Pancreas (tissue), 10 donors: ENCODE results near the gene SRMS. TPM values are rescaled to one million over a fixed set of nuclear protein-coding genes. Genes with fewer than 3 reads are reported as not detected.

Experiments
- ATAC-seq, 4 donors: fragments of 200-7000 bp; cut with Tn5 transposase; one replicate each; pipeline versions ENCODE4 v1.8.0 to v1.9.1; 2020; ENCODE audit warnings: mild to moderate bottlenecking in 4 of 4, moderate library complexity in 4 of 4
- DNase-seq, 6 donors: peaks; one replicate each; pipeline ENCODE4 v3.0.0-alpha.2; 2020
- FAIRE-seq: peaks from 2 replicates; lab custom pipeline; 2012; peaks lifted over from hg19 to GRCh38; lab: Jason Lieb, UNC
- H3K27ac ChIP-seq, 4 donors: fragments of 200-600 bp; sonication (generic); 1 replicate in 3 of 4; 2 replicates in 1 of 4; pipeline versions ENCODE4 v1.5.0 to v1.8.0; 2020
- H3K27me3 ChIP-seq, 4 donors: fragments of 200-600 bp; one replicate each; pipeline ENCODE4 v1.8.0; 2021
- H3K36me3 ChIP-seq, 3 donors: fragments of 200-600 bp; sonication (generic) in 1 of 3; one replicate each; pipeline versions ENCODE4 v1.5.0 to v1.8.0; 2020 to 2021
- H3K4me1 ChIP-seq, 3 donors: fragments of 200-600 bp; one replicate each; pipeline ENCODE4 v1.8.0; 2021
- H3K4me3 ChIP-seq, 4 donors: fragments of 200-600 bp; sonication (generic) in 2 of 4; one replicate each; pipeline versions ENCODE4 v1.5.0 to v1.8.0; 2020 to 2021
- H3K9me3 ChIP-seq, 4 donors: fragments of 200-600 bp; one replicate each; pipeline ENCODE4 v1.8.0; 2021
- WGBS, 2 donors: extraction: QIAGEN DNeasy Blood & Tissue Kit; methylation state at CpG; one replicate each; pipeline ENCODE4 v1.1.7; 2013; 5-methylcytosine and 5-hydroxymethylcytosine counted together
- intact Hi-C, 3 donors: fragments of 100-400 bp; cut with DNase I; formaldehyde crosslinking; loops; one replicate each; pipeline versions ENCODE4 v1.11.1 to v1.14.2; 2022
- polyA plus RNA-seq, 2 donors: library from polyadenylated mRNA; stranded (reverse); fragments of 200-250 nt; gene quantifications; one replicate each; pipeline ENCODE4 v1.2.3, GENCODE V29; 2013
- total RNA-seq, 6 donors: library from RNA; stranded (reverse); fragmentation: NEBNext Ultra II Directional in 4 of 6; extraction: Animal tissue kit (Norgen Biotek cat#: 25700) in 4 of 6; gene quantifications; one replicate each; pipeline versions ENCODE4 v1.2.1 to v1.2.4, GENCODE V29; 2021 to 2023
- TF ChIP-seq, protein P1 (sequence below), 4 donors: fragments of 200-600 bp; sonication (generic) in 3 of 4; IDR thresholded peaks; one replicate each; pipeline versions ENCODE4 v1.5.0 to v1.8.0; 2021; ENCODE audit warnings: antibody characterized with exemption in 4 of 4
- donor health status: healthy with polysubstance abuse.
- donor health status: DM: no; HTN: no; CAD: no; lungs with moderate emphysema.
- donor health status: DM: no; HTN: no; CAD: no.
- donor health status: control.
- donor health status: control.
- donor health status: Bipolar disorder and iron deficiency.
- donor health status: DM: yes; HTN: yes; CAD: no.
- donor health status: DM: no; HTN: no; CAD: no.
- donor health status: DM: no; HTN: no; CAD: no.
- donor health status: DM: yes; HTN: yes; CAD: no.

Gene SRMS
- total and polyA plus RNA-seq, 8 donors = not detected

DNA sequence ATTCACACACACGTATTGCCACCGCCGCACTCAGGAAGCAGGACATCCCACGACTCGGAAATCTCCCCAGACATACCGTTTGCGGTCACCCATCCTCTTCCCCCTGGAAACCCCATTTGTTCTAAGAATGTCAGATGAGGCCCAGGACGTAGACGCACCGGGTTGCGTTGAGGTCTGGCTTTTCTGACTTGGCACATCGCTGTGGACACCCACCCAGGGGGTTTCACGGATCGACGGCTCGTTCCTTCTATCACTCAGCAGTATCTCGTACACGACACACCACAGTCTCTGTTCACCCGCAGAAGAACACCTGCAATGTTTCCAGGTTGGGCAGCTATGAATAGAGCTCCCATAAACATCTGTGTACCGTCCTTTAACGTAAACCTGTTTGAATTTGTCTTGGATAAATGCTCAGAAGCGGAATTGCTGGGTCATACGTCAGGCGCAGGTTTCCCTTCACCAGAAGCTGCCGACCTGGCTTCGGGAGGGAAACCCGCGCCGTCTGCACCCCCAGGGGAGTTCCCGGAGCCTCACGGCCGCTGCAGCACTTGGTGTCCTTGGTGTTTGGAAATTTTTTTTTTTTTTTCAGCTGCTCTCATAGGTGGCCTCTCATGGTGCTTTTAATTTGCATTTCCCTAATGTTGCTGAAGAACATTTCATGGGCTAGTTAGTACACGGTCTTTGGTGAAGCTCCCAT lies 39.3 kb downstream of the SRMS start:
- 72 to 75% methylated on average over 33 of the region's 33 CpGs for whole genome bisulfite sequencing, 2 donors
- ATAC-seq = no peak
- DNase-seq = peak in 2 of 6 donors; percentile 21 to 34
- no peak overlapping the region for H3K4me3 ChIP-seq
- no peaks in the 10 kb centered on the region for H3K36me3 ChIP-seq
- H3K27me3 ChIP-seq = peaks cover 0 to 4% (median 0%) of the 10 kb centered on the region in 4 donors
- no peak overlapping the region for H3K27ac ChIP-seq
- intact Hi-C loops = no loop called here
- no peaks in the 10 kb centered on the region for H3K4me1 ChIP-seq
- TF ChIP-seq, protein P1, sequence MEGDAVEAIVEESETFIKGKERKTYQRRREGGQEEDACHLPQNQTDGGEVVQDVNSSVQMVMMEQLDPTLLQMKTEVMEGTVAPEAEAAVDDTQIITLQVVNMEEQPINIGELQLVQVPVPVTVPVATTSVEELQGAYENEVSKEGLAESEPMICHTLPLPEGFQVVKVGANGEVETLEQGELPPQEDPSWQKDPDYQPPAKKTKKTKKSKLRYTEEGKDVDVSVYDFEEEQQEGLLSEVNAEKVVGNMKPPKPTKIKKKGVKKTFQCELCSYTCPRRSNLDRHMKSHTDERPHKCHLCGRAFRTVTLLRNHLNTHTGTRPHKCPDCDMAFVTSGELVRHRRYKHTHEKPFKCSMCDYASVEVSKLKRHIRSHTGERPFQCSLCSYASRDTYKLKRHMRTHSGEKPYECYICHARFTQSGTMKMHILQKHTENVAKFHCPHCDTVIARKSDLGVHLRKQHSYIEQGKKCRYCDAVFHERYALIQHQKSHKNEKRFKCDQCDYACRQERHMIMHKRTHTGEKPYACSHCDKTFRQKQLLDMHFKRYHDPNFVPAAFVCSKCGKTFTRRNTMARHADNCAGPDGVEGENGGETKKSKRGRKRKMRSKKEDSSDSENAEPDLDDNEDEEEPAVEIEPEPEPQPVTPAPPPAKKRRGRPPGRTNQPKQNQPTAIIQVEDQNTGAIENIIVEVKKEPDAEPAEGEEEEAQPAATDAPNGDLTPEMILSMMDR (IDR thresholded peaks at IDR 0.05) = no peak
- no peak for FAIRE-seq
- no peaks in the 10 kb centered on the region for H3K9me3 ChIP-seq

GRCh38 chr20:63507083-63507743 lies 40.3 kb downstream of the SRMS start:
- no peak overlapping the region for H3K4me3 ChIP-seq
- peak in 2 of 6 donors; percentile 45 to 55 for DNase-seq
- 78 to 87% methylated on average over 30 of the region's 30 CpGs for WGBS, 2 donors
- ATAC-seq = no peak
- intact Hi-C loops = no loop called here
- no peak overlapping the region for H3K27ac ChIP-seq
- H3K27me3 ChIP-seq = peaks cover 0 to 4% (median 0%) of the 10 kb centered on the region in 4 donors
- TF ChIP-seq, protein P1 (IDR thresholded peaks at IDR 0.05) = no peak
- FAIRE-seq = no peak
- H3K36me3 ChIP-seq = no peaks in the 10 kb centered on the region
- H3K4me1 ChIP-seq = no peaks in the 10 kb centered on the region
- H3K9me3 ChIP-seq = no peaks in the 10 kb centered on the region

GRCh38 chr20:63505723-63506122 lies 41.8 kb downstream of the SRMS start:
- peak in 2 of 6 donors; percentile 16 to 36 for DNase-seq
- no peak for ATAC-seq

GRCh38 chr20:63505281-63505680 lies 42.3 kb downstream of the SRMS start:
- ATAC-seq = no peak
- DNase-seq = no peak
- 74 to 82% methylated on average over 8 of the region's 8 CpGs for WGBS, 2 donors
- Histone ChIP-seq H3K9me3 (no peaks in the 10 kb centered on the region), H3K36me3 (no peaks in the 10 kb centered on the region), H3K4me1 (no peaks in the 10 kb centered on the region), H3K4me3 (no peak overlapping the region), H3K27me3 (no peaks in the 10 kb centered on the region), H3K27ac (no peak overlapping the region)
- FAIRE-seq = no peak
- intact Hi-C loops = no loop called here
- TF ChIP-seq, protein P1 (IDR thresholded peaks at IDR 0.05) = no peak

More at GRCh38 chr20:63505723-63506122, 41.8 kb downstream of the SRMS start:
- FAIRE-seq = no peak
- Histone ChIP-seq H3K4me3 (no peak overlapping the region), H3K36me3 (no peaks in the 10 kb centered on the region), H3K9me3 (no peaks in the 10 kb centered on the region), H3K4me1 (no peaks in the 10 kb centered on the region), H3K27ac (no peak overlapping the region), H3K27me3 (no peaks in the 10 kb centered on the region)
- TF ChIP-seq, protein P1 (IDR thresholded peaks at IDR 0.05) = no peak
- 81 to 84% methylated on average over 12 of the region's 12 CpGs for WGBS, 2 donors
- intact Hi-C loops = no loop called here

GRCh38 chr20:63504642-63505041 lies 42.9 kb downstream of the SRMS start:
- ATAC-seq (no peak), FAIRE-seq (no peak), DNase-seq (no peak)
- Histone ChIP-seq H3K4me1 (no peaks in the 10 kb centered on the region), H3K27ac (no peak overlapping the region), H3K27me3 (no peaks in the 10 kb centered on the region), H3K9me3 (no peaks in the 10 kb centered on the region), H3K36me3 (no peaks in the 10 kb centered on the region), H3K4me3 (no peak overlapping the region)
- intact Hi-C loops = no loop called here
- TF ChIP-seq, protein P1 (IDR thresholded peaks at IDR 0.05) = no peak
- 76 to 80% methylated on average over 9 of the region's 9 CpGs for WGBS, 2 donors
